Measurements from ENCODE around the gene NDUFAF5. TPM values are rescaled to one million over a fixed set of nuclear protein-coding genes. Genes with fewer than 3 reads are reported as not detected.

NDUFAF5 gene
- total RNA-seq, 1 experiment from 2014 or later: 44.1 TPM

- H3K4me1 Mint-ChIP-seq (ENCODE audit: insufficient read depth, unreplicated experiment): no peaks in the 10 kb centered on the region
- no peak overlapping the region for H3K27ac Mint-ChIP-seq (ENCODE audit: low read depth, unreplicated experiment)
- H3K27me3 Mint-ChIP-seq (ENCODE audit: insufficient read depth, unreplicated experiment): no peaks in the 10 kb centered on the region
- H3K36me3 Mint-ChIP-seq (ENCODE audit: insufficient read depth, unreplicated experiment): peaks cover 15% of the 10 kb centered on the region
- POLR2A ChIA-PET: interaction anchor here (0.8 kb wide), 1 partner anchor 11 kb away, joined by 3 read pairs; no protein-coding TSS in a partner anchor
- no peak overlapping the region for H3K4me3 Mint-ChIP-seq (ENCODE audit: unreplicated experiment)
- CTCF ChIA-PET: interaction anchor here (0.6 to 8.6 kb wide), 5 partner anchors 52 to 508 kb away, joined by 3 to 154 read pairs (median 3); no protein-coding TSS in a partner anchor
- intact Hi-C loops (cut with micrococcal nuclease): no loop called here
- no peak for TF ChIP-seq CTCF (IDR thresholded peaks at IDR 0.05; ENCODE audit: unreplicated experiment)
- no peaks in the 10 kb centered on the region for H3K9me3 Mint-ChIP-seq (ENCODE audit: unreplicated experiment)
- BruUV-seq (replicated peaks): no TSS peak
- no peak for DNase-seq (ENCODE audit: unreplicated experiment)
Measured at GRCh38 chr20:13824459-13824858, 39.6 kb downstream of the NDUFAF5 start.

GRCh38 chr20:13825465-13825864, 40.6 kb downstream of the NDUFAF5 start:
- intact Hi-C loops (cut with micrococcal nuclease): no loop called here
- Mint-ChIP-seq H3K36me3 (ENCODE audit: insufficient read depth, unreplicated experiment) (peaks cover 5% of the 10 kb centered on the region), H3K4me3 (ENCODE audit: unreplicated experiment) (no peak overlapping the region), H3K4me1 (ENCODE audit: insufficient read depth, unreplicated experiment) (no peaks in the 10 kb centered on the region), H3K27ac (ENCODE audit: low read depth, unreplicated experiment) (no peak overlapping the region), H3K27me3 (ENCODE audit: insufficient read depth, unreplicated experiment) (no peaks in the 10 kb centered on the region), H3K9me3 (ENCODE audit: unreplicated experiment) (no peaks in the 10 kb centered on the region)
- CTCF ChIA-PET: interaction anchor here (0.6 to 8.6 kb wide), 3 partner anchors 54 to 229 kb away, joined by 5 to 154 read pairs (median 6); no protein-coding TSS in a partner anchor
- no TSS peak for BruUV-seq (replicated peaks)
- no peak for TF ChIP-seq CTCF (IDR thresholded peaks at IDR 0.05; ENCODE audit: unreplicated experiment)
- no peak for DNase-seq (ENCODE audit: unreplicated experiment)
- POLR2A ChIA-PET: interaction anchor here (0.6 to 1.1 kb wide), 3 partner anchors 10 to 164 kb away, joined by 3 to 5 read pairs (median 3); no protein-coding TSS in a partner anchor

GRCh38 chr20:13831476-13831875, 46.6 kb downstream of the NDUFAF5 start:
- H3K27ac Mint-ChIP-seq (ENCODE audit: low read depth, unreplicated experiment): no peak overlapping the region
- CTCF ChIA-PET: interaction anchor here (0.7 to 1.8 kb wide), 2 partner anchors 11 to 67 kb away, joined by 3 to 6 read pairs; no protein-coding TSS in a partner anchor
- H3K4me3 Mint-ChIP-seq (ENCODE audit: unreplicated experiment): no peak overlapping the region
- no peaks in the 10 kb centered on the region for H3K27me3 Mint-ChIP-seq (ENCODE audit: insufficient read depth, unreplicated experiment)
- intact Hi-C loops (cut with micrococcal nuclease): no loop called here
- no peaks in the 10 kb centered on the region for H3K9me3 Mint-ChIP-seq (ENCODE audit: unreplicated experiment)
- TF ChIP-seq CTCF (IDR thresholded peaks at IDR 0.05; ENCODE audit: unreplicated experiment): no peak
- no peaks in the 10 kb centered on the region for H3K4me1 Mint-ChIP-seq (ENCODE audit: insufficient read depth, unreplicated experiment)
- DNase-seq (ENCODE audit: unreplicated experiment): no peak
- POLR2A ChIA-PET: no interaction called here
- H3K36me3 Mint-ChIP-seq (ENCODE audit: insufficient read depth, unreplicated experiment): no peaks in the 10 kb centered on the region
- no TSS peak for BruUV-seq (replicated peaks)

GRCh38 chr20:13838664-13839063, 53.8 kb downstream of the NDUFAF5 start:
- no TSS peak for BruUV-seq (replicated peaks)
- TF ChIP-seq CTCF (IDR thresholded peaks at IDR 0.05; ENCODE audit: unreplicated experiment): no peak
- no peak overlapping the region for H3K27ac Mint-ChIP-seq (ENCODE audit: low read depth, unreplicated experiment)
- H3K4me3 Mint-ChIP-seq (ENCODE audit: unreplicated experiment): no peak overlapping the region
- H3K36me3 Mint-ChIP-seq (ENCODE audit: insufficient read depth, unreplicated experiment): no peaks in the 10 kb centered on the region
- ChIA-PET POLR2A (no interaction called here), CTCF (no interaction called here)
- intact Hi-C loops (cut with micrococcal nuclease): no loop called here
- no peaks in the 10 kb centered on the region for H3K27me3 Mint-ChIP-seq (ENCODE audit: insufficient read depth, unreplicated experiment)
- no peak for DNase-seq (ENCODE audit: unreplicated experiment)
- no peaks in the 10 kb centered on the region for H3K9me3 Mint-ChIP-seq (ENCODE audit: unreplicated experiment)
- peaks cover 13% of the 10 kb centered on the region for H3K4me1 Mint-ChIP-seq (ENCODE audit: insufficient read depth, unreplicated experiment)
